Endothelial cell of umbilical vein (primary cell): ENCODE measurements around the gene POU2F3. TPM values are rescaled to one million over a fixed set of nuclear protein-coding genes. Genes with fewer than 3 reads are reported as not detected.

ENCODE experiments used
- BruUV-seq: library from RNA; stranded (reverse); fragments of 400-500 nt; replicated peaks from 2 replicates; lab custom pipeline; 2021; lab: Mats Ljungman, UMichigan
- CTCF ChIA-PET: fragments of 300-600, 350-600 bp; sonication (Branson Sonifier 250); formaldehyde crosslinking; loops from one replicate; lab custom pipeline; 2021; ENCODE audit warnings: antibody characterized with exemption, inconsistent platforms; lab: Charles Lee
- POLR2A ChIA-PET: fragments of 300-600, 350-600 bp; sonication (Branson Sonifier 250); formaldehyde crosslinking; loops from one replicate; lab custom pipeline; 2021; ENCODE audit warnings: antibody characterized with exemption, inconsistent platforms; lab: Charles Lee
- DNase-seq: peaks from one replicate; pipeline ENCODE4 v3.0.0-alpha.2; 2011; ENCODE audit warnings: low read depth, low spot score
- FAIRE-seq: peaks from 2 replicates; lab custom pipeline; 2011; peaks lifted over from hg19 to GRCh38; lab: Jason Lieb, UNC
- H2AFZ ChIP-seq: 2 replicates; pipeline ENCODE4 v1.6.0; 2012; ENCODE audit warnings: low read depth, low read length, control low read depth, inconsistent platforms
- H3K27ac ChIP-seq: 2 replicates; pipeline ENCODE4 v1.5.1; 2011; ENCODE audit warnings: low read depth, mild to moderate bottlenecking, control low read depth, low read length, moderate library complexity; ENCODE audit not compliant: insufficient read depth
- H3K27me3 ChIP-seq, 2 experiments: 2 replicates each; pipeline versions ENCODE4 v1.6.0 to v1.6.1; 2011; ENCODE audit warnings: low read length in 2 of 2, mixed read lengths in 1 of 2; ENCODE audit not compliant: control insufficient read depth in 2 of 2, insufficient read depth in 2 of 2
- H3K36me3 ChIP-seq, 2 experiments: 2 replicates in 1 of 2; 3 replicates in 1 of 2; pipeline ENCODE4 v1.5.1; 2011; ENCODE audit warnings: low read length in 2 of 2, mild to moderate bottlenecking in 1 of 2, moderate library complexity in 1 of 2; ENCODE audit not compliant: control insufficient read depth in 2 of 2, insufficient read depth in 2 of 2; ENCODE audit errors: extremely low read depth in 1 of 2
- H3K4me1 ChIP-seq: 3 replicates; pipeline ENCODE4 v1.5.1; 2011; ENCODE audit warnings: mild to moderate bottlenecking, low read length; ENCODE audit not compliant: control insufficient read depth, insufficient read depth; ENCODE audit errors: extremely low read depth
- H3K4me2 ChIP-seq: 2 replicates; pipeline ENCODE4 v1.6.1; 2011; ENCODE audit warnings: low read length, control low read depth, mixed read lengths; ENCODE audit not compliant: insufficient read depth
- H3K4me3 ChIP-seq, 3 experiments: fragments of 200-600 bp in 1 of 3; sonication (generic), shearing (Covaris generic) in 1 of 3; replicated peaks in 1 of 3; 2 replicates each; pipeline ENCODE4 v1.5.1; 2011 to 2016; ENCODE audit warnings: control low read depth in 3 of 3, low read length in 3 of 3, mild to moderate bottlenecking in 2 of 3, inconsistent platforms in 1 of 3, low read depth in 1 of 3, moderate library complexity in 1 of 3; ENCODE audit not compliant: insufficient read depth in 1 of 3
- H3K79me2 ChIP-seq: 2 replicates; pipeline ENCODE4 v1.6.0; 2012; ENCODE audit warnings: low read length, inconsistent platforms; ENCODE audit not compliant: control insufficient read depth, insufficient read depth
- H3K9ac ChIP-seq: replicated peaks from 2 replicates; pipeline ENCODE3; 2011; ENCODE audit warnings: low read length, control low read depth; ENCODE audit not compliant: insufficient read depth; ENCODE audit errors: extremely low read depth
- H3K9me1 ChIP-seq: replicated peaks from 3 replicates; pipeline ENCODE4 v1.6.0; 2011; ENCODE audit warnings: mild to moderate bottlenecking, low read length; ENCODE audit not compliant: control insufficient read depth, insufficient read depth; ENCODE audit errors: extremely low read depth
- H3K9me3 ChIP-seq: replicated peaks from 2 replicates; pipeline ENCODE4 v1.5.1; 2012; ENCODE audit warnings: low read length, inconsistent platforms; ENCODE audit not compliant: control insufficient read depth, insufficient read depth
- H4K20me1 ChIP-seq: replicated peaks from 2 replicates; pipeline ENCODE3; 2011; ENCODE audit warnings: mild to moderate bottlenecking, low read length; ENCODE audit not compliant: control insufficient read depth, insufficient read depth; ENCODE audit errors: extremely low read depth
- EZH2 ChIP-seq: IDR thresholded peaks from 2 replicates; pipeline ENCODE4 v1.6.1; 2012; ENCODE audit warnings: borderline replicate concordance, low read depth, mild to moderate bottlenecking, moderate library complexity, low read length, inconsistent platforms; ENCODE audit not compliant: severe bottlenecking
- FOS ChIP-seq: IDR thresholded peaks from 2 replicates; pipeline ENCODE4 v1.6.1; 2011; ENCODE audit warnings: mild to moderate bottlenecking, low read length, moderate library complexity, borderline replicate concordance; ENCODE audit not compliant: insufficient read depth
- GATA2 ChIP-seq: IDR thresholded peaks from 2 replicates; pipeline ENCODE4 v1.7.0; 2011; ENCODE audit warnings: low read depth, mild to moderate bottlenecking, moderate library complexity, mixed read lengths, low read length; ENCODE audit not compliant: insufficient read length, insufficient read depth
- JUN ChIP-seq: IDR thresholded peaks from 2 replicates; pipeline ENCODE4 v1.6.1; 2011; ENCODE audit warnings: borderline replicate concordance, low read depth; ENCODE audit not compliant: insufficient read length, insufficient read depth
- MAX ChIP-seq: IDR thresholded peaks from 2 replicates; pipeline ENCODE4 v1.6.1; 2011; ENCODE audit not compliant: insufficient read depth, insufficient read length
- MYC ChIP-seq: IDR thresholded peaks from one replicate; pipeline ENCODE4 v1.6.1; 2011; ENCODE audit warnings: mild to moderate bottlenecking, low read depth, low read length
- POLR2A ChIP-seq: IDR thresholded peaks from 2 replicates; pipeline ENCODE4 v1.6.1; 2012; ENCODE audit warnings: low read depth, mild to moderate bottlenecking, control low read depth, low read length
- POLR2AphosphoS5 ChIP-seq: IDR thresholded peaks from 2 replicates; pipeline ENCODE4 v1.6.1; 2012; ENCODE audit warnings: low read depth, mild to moderate bottlenecking, control low read depth, low read length, moderate library complexity; ENCODE audit not compliant: insufficient read depth
- dilution Hi-C: fragments of 300-500 bp; cut with MboI; formaldehyde crosslinking; loops from one replicate; pipeline ENCODE4 v1.15.0; 2019; ENCODE audit warnings: low sequenced_read_pairs; ENCODE audit not compliant: extremely low pct_ligation_motif_present
- intact Hi-C: fragments of 100-400 bp; cut with micrococcal nuclease; formaldehyde crosslinking; loops from one replicate; pipeline ENCODE4 v1.10.0; 2022
- polyA plus RNA-seq, 4 experiments: library from polyadenylated mRNA; depleted of rRNA in 3 of 4; stranded (reverse) in 3 of 4; unstranded in 1 of 4; fragments of >200 nt; gene quantifications; 2 replicates each; pipeline versions ENCODE4 v1.2.1 to v1.2.3, GENCODE V29; 2011 to 2012; ENCODE audit warnings: missing spikeins in 1 of 4
- total RNA-seq: library from RNA; stranded (reverse); gene quantifications from 2 replicates; pipeline ENCODE4 v1.2.3, GENCODE V29; 2021
- TF ChIP-seq, protein P1 (sequence below), 2 donors: IDR thresholded peaks; 1 replicate in 1 of 2; 2 replicates in 1 of 2; pipeline ENCODE4 v1.5.1; 2011; ENCODE audit warnings: low read length in 2 of 2, mild to moderate bottlenecking in 2 of 2, moderate library complexity in 2 of 2, control low read depth in 1 of 2, inconsistent platforms in 1 of 2, low read depth in 1 of 2; ENCODE audit not compliant: insufficient read depth in 1 of 2; ENCODE audit errors: extremely low read depth in 1 of 2

POU2F3 gene
- total and polyA plus RNA-seq, 2 donors (not counting 3 experiments of a cell fraction or from before 2014, with no cell fraction given), result 0.06 TPM; not detected in 1

- no peaks in the 10 kb centered on the region for H3K9me3 ChIP-seq
- no peaks in the 10 kb centered on the region for H3K4me1 ChIP-seq
- no peak overlapping the region for H3K27ac ChIP-seq
- peaks cover 2 to 11% of the 10 kb centered on the region in 2 experiments for H3K27me3 ChIP-seq
- H4K20me1 ChIP-seq, result no peaks in the 10 kb centered on the region
- POLR2A ChIA-PET, result no interaction called here
- no peak overlapping the region for H3K4me2 ChIP-seq
- no peaks in the 10 kb centered on the region for H3K9me1 ChIP-seq
- DNase-seq (no peak), FAIRE-seq (no peak)
- dilution Hi-C loops (no loop called here), intact Hi-C loops (no loop called here)
- BruUV-seq, result no TSS peak
- H3K36me3 ChIP-seq, result no peaks in the 10 kb centered on the region
- H3K9ac ChIP-seq, result no peak overlapping the region
- H2AFZ ChIP-seq, result no peak overlapping the region
- TF ChIP-seq FOS, result no peak
- TF ChIP-seq POLR2AphosphoS5, result no peak
- TF ChIP-seq MYC, result no peak
- CTCF ChIA-PET, result interaction anchor here (1.3 kb wide), 1 partner anchor 102 kb away, joined by 4 read pairs; no protein-coding TSS in a partner anchor
- no peaks in the 10 kb centered on the region for H3K79me2 ChIP-seq
- H3K4me3 ChIP-seq, result no peak overlapping the region
Measured at GRCh38 chr11:120201653-120202052, 38.3 kb upstream of the POU2F3 start.

DNA sequence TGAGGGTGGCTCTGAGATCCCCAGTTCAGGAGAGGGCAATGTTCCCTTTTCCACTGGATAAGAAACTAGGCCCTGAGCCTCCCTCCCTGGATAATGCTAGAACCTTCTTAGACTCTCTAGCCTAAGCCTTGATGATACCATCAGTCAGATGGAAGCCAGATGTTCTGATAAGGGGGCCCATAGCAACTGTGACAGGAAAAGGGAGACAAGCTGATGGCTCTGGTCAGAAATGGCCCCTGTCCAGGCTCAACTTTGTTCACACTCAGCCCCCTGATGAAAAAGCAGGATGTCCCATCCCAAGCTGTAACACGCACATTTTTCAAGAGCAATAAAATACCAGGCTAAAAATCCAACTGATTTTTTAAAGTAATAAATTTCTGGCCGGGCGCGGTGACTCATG, 36.3 kb upstream of the POU2F3 start:
- H3K9me3 ChIP-seq, result no peaks in the 10 kb centered on the region
- intact Hi-C loops, result no loop called here
- H3K4me3 ChIP-seq, result no peak overlapping the region
- H3K9me1 ChIP-seq, result no peaks in the 10 kb centered on the region
- H3K36me3 ChIP-seq, result no peaks in the 10 kb centered on the region
- no peak overlapping the region for H3K9ac ChIP-seq
- no peak overlapping the region for H3K4me2 ChIP-seq
- BruUV-seq, result no TSS peak
- TF ChIP-seq MYC (no peak), MAX (no peak), POLR2A (no peak), POLR2AphosphoS5 (no peak), JUN (no peak), FOS (no peak), EZH2 (no peak), GATA2 (no peak)
- TF ChIP-seq, protein P1, sequence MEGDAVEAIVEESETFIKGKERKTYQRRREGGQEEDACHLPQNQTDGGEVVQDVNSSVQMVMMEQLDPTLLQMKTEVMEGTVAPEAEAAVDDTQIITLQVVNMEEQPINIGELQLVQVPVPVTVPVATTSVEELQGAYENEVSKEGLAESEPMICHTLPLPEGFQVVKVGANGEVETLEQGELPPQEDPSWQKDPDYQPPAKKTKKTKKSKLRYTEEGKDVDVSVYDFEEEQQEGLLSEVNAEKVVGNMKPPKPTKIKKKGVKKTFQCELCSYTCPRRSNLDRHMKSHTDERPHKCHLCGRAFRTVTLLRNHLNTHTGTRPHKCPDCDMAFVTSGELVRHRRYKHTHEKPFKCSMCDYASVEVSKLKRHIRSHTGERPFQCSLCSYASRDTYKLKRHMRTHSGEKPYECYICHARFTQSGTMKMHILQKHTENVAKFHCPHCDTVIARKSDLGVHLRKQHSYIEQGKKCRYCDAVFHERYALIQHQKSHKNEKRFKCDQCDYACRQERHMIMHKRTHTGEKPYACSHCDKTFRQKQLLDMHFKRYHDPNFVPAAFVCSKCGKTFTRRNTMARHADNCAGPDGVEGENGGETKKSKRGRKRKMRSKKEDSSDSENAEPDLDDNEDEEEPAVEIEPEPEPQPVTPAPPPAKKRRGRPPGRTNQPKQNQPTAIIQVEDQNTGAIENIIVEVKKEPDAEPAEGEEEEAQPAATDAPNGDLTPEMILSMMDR (IDR thresholded peaks at IDR 0.05; ENCODE audit: extremely low read depth in 1 of 2, insufficient read depth in 1 of 2, low read depth in 1 of 2, low read length in 2 of 2), result no peak
- peaks cover 10% of the 10 kb centered on the region for H3K4me1 ChIP-seq
- DNase-seq (no peak), FAIRE-seq (no peak)
- no peaks in the 10 kb centered on the region for H3K79me2 ChIP-seq
- no peaks in the 10 kb centered on the region for H4K20me1 ChIP-seq
- H3K27ac ChIP-seq, result no peak overlapping the region
- H2AFZ ChIP-seq, result no peak overlapping the region
- CTCF ChIA-PET, result no interaction called here
- peaks cover 2 to 11% of the 10 kb centered on the region in 2 experiments for H3K27me3 ChIP-seq
- POLR2A ChIA-PET, result no interaction called here
- dilution Hi-C loops, result no loop called here
